ENCODE measurements around the gene KCNIP4.

The KCNIP4 gene

DNA sequence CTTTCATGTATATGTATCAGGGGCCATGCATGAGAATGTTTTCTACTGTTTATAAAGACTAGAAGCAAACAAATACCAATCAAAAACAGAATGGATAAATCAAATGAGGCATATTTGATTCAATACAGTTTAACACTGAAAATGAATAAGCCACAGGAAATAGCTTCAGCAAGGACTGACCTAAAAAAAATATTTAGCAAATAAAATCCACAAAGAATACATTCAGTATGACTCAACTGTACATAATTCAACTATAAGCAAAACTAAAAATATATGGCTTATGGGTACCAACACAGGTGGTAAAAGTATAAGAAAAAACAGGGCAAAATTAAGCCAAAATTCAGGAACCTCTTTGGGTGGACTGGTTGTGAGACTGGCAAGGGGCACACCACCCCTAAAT lies 112.9 kb downstream of the KCNIP4 start:
- no peak for DNase-seq

DNA sequence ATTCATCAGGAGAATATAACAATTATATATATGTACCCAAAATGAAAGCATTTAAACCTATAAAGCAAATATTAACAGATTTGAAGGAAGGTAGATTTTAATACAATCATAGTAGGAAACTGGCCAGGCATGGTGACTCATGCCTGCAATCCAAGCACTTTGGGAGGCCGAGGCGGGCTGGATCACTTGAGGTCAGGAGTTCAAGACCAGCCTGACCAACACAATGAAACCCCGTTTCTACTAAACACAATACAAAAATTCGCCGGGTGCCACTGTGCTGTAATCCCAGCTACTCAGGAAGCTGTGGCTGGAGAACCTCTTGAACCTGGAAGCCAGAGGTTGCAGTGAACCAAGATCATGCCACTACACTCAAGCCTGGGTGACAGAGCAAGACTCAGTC lies 118.3 kb downstream of the KCNIP4 start:
- no peak for DNase-seq

DNA sequence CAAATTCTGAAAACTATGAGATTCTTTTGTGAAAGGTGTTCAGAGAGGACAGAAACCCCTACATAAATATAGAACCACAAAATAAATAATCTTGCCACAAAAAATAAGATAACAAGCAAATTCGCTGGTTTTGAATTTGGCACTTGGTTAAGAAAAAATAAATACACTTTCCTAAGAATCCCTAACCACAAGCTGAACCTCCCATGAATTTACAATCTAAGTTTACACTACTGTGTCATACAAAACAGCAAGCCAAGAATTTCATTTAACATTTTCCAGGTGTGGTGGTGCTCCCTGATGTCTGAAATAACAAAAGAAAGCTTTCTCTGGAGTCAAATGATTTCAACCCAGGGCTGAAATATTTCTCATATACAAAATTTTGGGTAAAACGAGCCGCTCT lies 121.0 kb downstream of the KCNIP4 start:
- DNase-seq = no peak

DNA sequence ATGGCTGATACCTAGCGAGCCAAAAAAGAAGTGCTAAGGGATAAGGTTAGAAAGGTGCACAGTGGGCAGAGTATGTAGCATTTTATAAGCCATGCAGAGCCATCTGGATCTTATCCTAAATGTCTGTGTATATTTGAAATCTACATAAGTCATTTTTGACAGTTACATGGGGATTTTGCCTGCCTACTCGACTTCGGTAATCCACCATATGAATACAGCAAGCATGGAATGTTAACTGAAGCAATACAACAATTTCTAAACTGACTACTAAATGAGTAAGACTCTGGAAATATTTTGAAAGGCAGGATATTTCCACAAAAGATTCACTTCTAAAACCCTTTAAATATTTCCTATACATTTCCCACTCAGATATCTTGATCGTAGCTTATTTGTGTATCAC lies 122.5 kb downstream of the KCNIP4 start:
- no peak for DNase-seq

DNA sequence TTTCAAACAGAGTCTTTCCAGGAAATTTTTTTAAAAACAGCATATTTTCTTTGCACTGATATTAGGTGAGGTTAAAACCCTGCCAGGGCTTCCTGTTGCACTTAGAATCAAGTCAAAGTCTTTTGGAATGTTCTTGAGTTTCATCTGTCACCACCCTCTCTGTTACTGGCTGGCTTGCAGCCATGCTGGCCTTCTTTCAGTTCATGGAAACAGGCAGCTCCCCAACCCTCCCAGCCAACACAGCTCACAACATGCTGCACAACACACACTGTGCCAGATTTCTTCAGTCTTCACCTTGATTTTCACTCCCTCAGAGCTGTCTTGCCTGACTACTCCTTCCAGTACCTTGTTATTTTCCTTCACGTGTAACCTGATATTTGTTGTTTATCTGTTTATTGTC lies 129.5 kb downstream of the KCNIP4 start:
- DNase-seq = no peak

DNA sequence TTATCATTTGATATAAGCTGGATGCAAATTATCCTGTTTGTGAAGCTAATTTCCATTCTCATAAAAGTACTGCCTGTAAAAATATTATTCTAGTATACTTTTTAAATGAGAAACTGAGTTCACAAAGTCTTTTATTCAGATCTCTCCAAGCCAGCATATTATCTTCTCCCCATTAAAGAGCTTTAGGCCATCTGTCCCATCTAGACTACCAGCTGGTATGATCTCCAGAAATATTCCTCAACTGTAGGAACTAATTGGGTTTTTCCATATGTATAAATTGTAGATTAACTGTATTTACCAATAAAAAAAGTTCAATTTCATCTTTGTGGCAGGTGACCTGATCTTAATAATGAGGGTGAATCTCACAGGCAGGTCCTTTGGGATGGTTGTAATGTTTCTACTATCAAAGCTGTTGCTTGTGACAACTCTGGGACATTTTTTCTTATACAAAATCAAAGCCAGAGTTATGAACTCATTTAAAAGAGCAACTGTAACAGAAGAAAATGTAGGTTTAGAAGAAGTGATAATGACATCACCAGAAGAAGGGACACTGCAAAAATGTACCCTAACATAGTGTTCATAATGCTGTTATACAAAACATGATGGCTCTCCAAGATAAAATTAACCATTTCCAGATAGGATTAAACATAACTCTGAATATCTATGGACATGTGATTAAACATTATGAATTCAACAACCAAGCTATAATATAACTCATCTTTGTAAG lies 132.8 kb downstream of the KCNIP4 start:
- DNase-seq = no peak

DNA sequence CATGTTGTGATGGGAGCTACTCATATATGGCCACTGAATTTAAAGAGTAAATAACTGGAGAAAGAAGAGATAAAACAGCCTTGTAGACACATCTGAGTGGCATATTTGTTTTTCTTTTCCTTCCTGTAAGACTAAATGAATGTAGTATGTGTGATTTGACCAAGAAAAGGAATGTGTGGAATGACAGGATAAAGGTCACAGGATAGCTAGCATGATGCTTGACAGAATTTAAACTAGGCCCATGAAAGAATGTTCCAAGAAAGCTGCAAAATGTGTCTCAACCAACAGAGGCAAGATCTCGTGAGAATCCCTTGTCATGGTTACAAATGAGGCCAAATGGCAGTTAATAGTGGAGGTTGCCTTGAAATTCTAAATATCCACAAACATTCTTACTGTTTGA lies 137.0 kb downstream of the KCNIP4 start:
- DNase-seq = peak; percentile 59

DNA sequence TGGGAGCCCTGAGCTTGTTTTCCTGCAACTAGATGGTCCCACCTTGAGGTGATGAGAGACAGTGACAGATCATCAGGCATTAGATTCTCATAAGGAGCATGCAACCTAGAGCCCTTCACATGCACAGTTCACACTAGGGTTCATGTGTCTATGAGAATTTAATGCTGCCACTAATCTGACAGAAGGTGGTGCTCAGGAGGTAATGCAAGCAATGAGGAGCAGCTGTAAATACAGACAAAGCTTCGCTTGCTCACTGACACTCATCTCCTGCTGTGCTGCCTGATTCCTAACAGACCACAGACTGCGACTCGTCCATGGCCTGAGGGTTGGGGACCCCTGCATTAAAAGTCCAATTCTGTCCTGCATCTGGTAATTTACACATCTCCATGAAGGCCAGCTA lies 141.6 kb downstream of the KCNIP4 start:
- DNase-seq = no peak

DNA sequence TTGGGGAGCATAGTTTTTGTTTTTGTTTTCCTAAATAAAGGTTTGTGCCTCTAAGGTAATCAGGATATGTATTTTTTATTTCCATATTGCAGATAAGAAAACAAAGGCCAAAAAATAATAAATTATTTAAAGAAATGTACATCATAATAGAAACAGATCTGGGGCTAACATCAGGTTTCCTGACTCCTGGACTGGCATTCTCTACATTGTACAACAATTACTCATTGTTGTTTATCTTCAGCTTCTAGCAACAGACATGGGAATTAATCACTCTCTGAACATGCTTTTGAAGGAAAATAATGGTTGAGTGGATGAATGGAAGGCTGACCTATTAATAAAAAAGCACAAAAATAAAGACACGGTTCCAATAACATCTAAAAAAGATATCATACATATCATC lies 146.2 kb downstream of the KCNIP4 start:
- DNase-seq = peak; percentile 97

DNA sequence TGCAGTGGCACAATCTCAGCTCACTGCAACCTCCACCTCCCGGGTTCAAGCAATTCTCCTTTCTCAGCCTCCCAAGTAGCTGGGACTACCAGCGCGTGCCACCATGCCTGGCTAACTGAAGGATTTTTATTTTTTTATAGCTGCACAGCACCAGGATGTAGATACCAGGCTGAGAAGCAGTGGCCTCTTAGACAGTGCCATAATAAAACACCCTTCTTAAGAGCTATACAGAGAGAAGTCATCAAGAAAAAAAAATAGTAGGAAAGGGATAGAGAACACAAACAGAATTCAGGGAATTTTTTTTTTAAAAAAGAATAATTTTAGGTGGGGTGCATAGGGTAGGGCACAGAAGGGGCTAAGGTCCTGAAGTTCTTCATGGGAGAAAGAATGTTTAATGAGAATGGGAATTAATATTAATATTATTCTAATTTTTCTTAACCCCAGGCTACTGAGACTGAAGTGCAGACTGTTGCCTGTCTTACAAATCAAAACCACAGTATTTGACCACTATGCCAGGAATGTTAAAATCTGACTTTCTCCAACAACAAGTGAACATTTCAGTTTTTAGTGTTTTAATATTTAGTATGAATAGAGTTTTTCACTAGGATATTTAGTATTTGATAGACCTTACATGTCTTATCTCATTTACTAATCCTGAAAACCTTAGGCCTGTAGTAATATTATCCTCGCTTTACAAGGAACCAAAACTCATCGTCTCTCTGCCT lies 146.7 kb downstream of the KCNIP4 start:
- peak; percentile 87 for DNase-seq

DNA sequence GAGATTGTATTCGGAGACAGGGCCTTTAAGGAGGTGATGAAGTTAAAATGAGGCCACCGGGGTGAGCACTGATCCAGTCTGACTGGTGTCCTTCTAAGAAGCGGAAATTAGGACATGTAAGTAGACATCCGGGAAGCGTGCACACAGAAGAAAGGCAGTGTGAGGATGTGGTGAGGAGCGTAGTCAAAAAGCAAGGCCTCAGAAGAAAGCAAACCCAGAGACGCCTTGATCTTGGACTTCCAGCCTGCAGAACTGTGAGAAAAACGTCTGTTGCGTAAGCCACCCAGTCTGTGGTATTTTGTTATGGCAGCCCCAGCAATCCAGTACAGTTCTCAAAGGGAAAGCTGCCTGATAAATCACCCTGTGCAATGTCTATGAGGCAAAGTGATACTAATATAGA lies 153.5 kb downstream of the KCNIP4 start:
- DNase-seq = no peak

DNA sequence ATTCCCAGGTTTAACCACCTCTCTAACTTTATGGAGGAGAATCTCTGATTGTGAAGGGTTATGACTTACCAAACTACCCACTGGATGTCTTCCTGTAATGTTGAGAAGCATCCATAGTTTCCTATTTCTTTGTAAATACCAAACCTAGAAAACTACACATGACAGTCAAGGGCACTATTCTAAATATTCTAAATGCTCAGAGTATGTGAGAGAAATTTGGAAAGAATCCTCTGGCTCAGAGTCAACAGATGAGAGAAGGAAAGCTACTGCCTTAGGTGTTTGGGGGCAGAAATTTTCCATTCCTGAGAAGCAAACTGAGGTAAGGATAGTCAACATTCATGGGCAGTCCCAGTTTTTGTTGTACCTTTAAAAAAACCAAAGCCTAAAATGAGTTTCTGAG lies 155.8 kb downstream of the KCNIP4 start:
- DNase-seq = no peak

DNA sequence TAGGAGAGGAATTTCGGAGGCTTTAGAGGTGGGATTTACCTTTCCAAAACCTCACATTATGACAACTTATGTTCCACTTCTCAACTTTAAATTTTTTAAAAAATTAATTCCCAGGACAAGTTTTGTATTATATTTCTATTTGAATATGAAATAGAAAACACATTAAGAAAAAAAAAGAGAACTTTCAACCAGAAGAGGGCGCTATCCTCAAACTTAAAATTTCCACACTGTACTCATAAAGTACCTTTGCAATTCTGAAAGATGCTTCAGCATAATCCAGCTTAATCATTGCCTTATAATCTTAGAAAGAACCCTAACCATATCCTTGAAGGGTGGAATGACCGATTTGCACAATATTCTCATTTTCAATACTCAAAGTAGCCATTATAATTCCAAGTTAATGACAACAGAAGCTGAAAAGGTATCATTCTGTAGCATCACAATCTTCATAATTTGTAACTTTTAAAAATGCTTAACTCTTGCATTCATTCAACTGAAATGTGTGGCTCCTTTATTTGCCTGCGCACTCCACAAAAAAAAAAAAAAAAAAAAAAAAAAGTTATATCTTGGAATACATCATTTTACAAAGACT lies 158.0 kb downstream of the KCNIP4 start:
- peak; percentile 66 for DNase-seq

DNA sequence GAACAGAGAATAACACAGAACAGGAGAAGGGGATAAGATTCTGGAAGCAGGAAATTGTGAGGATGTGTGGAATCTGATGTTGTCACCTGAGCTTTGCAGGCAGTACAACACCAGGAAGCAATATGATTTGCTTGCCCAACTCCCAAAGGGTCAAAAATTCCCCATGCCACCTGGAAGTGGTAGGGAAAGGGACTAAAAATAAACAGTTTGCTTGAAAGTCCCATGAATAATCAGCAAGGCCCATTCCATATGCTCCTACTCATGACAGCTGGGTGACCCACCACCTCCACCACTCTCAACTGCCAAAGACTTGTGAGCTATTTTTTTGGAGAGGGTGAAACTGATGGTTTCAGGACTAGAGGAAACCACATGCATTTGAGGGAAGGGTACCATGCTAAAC lies 168.4 kb downstream of the KCNIP4 start:
- peak; percentile 10 for DNase-seq

DNA sequence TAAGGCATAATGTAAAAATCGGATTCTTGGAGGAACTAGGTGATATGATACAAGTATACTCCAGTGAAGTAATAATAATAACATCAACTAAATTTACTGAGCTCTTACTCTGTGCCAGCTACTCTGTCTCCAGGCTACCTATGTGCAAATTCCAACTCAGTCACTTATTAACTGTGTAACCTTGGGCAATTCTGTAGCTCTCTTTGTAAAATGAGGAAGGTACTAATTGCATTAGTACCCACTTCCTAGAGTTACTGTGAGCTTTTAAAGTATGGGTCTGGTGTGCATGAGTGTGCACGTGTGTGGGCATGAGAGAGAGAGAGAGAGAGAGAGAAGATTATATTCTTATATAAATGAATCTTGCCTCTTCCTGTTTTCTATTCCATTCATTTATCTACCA lies 169.9 kb downstream of the KCNIP4 start:
- DNase-seq = peak; percentile 6

DNA sequence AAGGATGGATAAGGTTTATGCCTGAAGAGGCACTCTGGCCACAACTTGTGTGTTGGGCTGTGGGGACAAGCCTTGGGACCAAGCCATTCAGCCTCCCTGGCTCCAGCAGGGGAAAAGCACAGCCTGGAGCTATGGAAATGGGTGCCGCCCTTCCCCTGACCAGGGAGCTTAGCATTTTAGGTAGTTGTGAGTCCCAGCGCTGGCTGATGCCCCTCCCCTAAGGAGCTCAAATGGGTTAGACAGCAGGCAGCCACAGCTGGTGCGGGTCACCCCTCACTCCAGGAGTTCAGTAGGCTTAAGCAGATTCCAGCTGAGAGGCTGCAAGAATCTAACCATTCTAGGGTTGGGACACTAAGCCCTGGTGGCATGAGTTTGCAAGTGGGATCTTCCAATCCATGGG lies 172.9 kb downstream of the KCNIP4 start:
- no peak for DNase-seq

DNA sequence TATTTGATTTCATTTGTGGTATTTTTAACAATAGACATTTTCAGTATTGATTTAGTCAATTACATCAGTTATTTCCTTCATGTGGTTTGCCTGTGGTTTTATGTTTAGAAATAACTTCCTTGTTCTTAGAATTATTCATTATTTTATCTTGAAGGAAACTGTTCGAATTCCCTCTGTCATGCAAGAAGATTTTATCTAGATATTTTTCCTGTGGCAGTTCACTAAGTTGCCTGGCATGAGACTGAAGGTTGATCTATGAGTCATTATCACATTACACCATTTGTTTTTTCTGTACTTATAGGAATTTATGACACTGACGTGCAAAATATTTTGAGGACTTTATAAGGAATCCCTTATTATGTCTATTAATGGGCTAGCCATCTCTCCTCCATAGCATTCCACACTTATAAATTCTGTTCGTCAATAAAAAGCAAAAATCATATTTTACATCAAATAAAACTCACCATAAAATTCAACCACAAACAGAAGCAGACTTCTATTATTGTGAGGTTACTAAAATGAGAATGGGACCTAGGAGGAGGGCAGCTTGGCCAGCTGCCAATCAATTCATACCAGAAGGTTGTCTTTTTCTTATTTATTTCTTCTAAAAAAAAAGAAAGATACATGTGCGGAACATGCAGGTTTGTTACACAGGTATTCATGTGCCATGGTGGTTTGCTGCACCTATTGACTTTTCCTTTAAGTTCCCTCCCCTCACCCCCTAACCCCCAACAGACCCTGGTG lies 179.0 kb downstream of the KCNIP4 start:
- peak; percentile 68 for DNase-seq

DNA sequence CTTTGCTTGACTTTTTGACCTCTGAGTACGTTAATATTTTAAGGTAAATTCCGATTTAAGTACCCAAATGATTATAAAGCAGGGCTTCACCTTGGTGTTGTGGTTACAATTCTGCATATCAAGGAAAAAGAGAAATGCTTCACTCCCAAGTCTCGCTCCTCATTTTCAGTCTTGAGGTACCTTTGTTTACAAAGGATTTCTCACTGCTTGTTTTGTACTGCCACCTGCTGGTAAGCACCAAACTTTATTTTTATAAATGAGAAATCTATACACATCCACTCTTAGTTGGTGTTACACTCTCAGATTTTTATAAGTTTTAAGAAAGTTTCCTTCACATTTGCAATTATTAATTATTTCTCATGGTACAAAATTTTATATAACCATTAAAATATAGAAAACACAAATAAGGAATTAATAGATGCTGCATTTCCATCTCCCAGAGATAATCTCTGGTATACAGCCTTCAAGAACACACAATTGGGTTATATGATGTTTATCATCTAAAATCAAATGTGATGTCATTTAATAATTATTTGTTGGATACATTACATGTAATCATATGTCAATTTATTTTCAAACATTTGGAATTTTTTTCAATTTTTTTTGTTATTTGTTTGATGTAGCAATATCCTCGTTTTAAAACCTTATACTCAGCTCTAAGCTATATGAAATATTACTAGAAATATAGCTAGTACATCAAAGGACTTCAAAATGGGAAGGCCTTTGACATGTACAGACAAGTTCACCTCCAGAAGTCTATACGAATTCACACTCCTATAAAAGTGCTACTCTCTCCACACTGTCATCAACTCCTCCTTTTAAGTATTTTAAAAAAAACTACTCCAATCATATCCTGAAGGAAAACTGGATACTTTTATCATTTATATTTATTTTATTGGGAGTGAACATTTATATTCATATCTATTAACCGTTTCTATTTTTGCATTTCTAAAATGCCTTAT lies 179.9 kb downstream of the KCNIP4 start:
- DNase-seq = peak; percentile 79

DNA sequence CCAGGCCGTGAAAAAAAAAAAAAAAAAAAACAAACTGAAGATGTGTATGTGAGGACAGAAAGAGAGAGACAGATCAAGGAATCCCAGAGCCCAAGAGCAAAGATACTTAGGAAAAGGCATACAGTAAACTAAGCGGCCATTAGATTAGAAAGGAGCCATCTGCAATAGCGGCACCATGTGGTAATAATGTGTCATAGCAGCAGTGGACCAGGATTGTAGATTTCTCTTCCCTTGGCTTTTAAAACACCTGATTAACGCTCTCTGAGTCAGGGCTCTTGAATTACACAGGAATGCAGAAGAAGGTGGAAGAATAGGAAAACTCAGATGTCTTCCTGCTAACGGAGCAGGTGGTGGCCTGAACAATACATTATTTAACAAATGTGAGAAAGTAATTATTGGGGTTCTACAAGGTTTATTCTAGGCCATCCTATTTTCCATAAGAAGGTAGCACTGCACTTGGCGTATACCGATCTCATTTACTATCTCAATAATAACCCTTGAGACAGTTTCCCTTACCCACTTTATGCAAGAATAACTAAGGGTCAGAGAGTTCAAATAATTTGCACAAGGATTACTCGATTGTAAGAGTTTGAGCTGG lies 182.7 kb downstream of the KCNIP4 start:
- peak; percentile 49 for DNase-seq

DNA sequence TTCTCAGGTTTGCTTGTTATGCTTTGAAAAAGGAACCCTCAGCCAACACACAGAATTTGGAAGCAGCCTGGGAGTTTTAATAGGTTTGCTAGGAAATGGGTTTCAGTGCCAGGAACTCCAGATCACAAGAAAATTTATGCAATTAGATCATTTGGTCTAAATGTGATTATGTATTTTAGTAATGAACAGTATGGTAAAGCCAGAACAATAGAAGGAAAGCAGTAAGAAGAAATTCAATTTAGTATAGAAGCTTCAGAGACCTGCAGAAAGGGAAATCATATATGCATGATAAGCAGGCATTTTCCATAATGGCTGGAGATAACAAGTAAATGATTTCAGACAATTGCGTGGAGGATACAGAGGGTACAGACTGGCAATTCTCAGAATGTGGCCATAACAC lies 184.7 kb downstream of the KCNIP4 start:
- DNase-seq = no peak

DNA sequence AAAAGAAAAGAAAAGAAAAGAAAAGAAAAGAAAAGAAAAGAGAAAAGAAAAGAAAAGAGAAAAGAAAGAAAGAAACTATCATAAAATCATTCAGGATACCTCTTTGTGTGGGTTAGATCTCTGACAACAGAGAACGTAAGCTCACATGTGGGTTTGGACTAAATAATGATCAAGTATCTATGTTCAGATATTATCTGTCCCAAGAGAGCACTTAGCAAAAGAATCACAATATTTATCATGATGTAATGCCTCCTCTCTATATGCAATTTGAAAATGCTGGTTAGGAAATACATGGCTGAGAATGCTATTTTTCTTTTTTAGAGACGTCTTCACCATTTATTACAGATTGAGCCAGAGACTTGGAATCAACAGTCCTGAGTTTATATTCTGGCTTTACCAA lies 191.3 kb downstream of the KCNIP4 start:
- no peak for DNase-seq

Measured in kidney glomerular epithelial cell (primary cell).